NCI-H2196 treated with DMSO at 0.1 percent for 48 hours (cell line): ENCODE measurements around the gene GALK1.

Experiments used
- DNase-seq: peaks from one replicate; lab custom pipeline; 2025; ENCODE audit not compliant: unreplicated experiment; lab: John Stamatoyannopoulos, UW

Gene GALK1

DNA sequence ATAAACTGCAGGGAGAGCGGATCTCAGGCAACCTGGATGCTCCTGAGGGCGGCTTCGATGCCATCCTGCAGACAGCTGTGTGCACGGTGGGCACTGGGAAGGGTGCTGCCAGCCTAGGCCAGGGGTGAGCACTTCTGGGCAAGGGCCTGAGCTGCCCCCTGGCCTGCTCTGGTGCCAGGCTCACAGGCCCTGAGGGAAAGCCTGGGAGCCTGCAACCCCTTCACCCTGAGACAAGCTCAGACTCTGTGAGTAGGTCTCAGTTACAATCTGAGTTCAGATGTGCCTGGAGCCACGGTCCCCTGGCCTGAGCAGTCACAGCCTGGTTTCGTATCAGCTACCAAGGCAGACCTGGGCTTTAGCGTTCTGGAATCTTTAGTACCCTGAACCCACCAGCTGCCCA lies 35.6 kb downstream of the GALK1 start:
- no peak for DNase-seq

DNA sequence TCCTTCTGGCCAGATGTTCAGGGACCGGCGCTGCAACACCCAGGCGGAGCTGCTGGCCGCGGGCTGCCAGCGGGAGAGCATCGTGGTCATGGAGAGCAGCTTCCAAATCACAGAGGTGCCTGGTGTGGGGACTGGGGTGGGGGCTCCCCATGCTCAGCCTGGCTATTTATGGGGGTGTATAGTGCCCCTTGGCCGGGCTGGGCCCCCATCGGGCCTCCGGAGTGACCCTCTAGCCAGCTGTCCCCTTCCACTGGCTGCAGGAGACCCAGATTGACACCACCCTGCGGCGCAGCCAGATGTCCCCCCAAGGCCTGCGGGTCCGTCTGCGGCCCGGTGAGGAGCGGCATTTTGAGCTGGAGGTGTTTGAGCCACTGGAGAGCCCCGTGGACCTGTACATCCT lies 37.6 kb downstream of the GALK1 start:
- DNase-seq, result no peak

GRCh38 chr17:75725504-75725903 lies 39.5 kb downstream of the GALK1 start:
- DNase-seq, result no peak

- DNase-seq, result no peak
Observed at GRCh38 chr17:75724016-75725003, 40.7 kb downstream of the GALK1 start.

- DNase-seq, result no peak
Observed at GRCh38 chr17:75723171-75723930, 41.6 kb downstream of the GALK1 start.

GRCh38 chr17:75722542-75723095 lies 42.4 kb downstream of the GALK1 start:
- DNase-seq, result no peak

- no peak for DNase-seq
Observed at GRCh38 chr17:75722076-75722475, 42.9 kb downstream of the GALK1 start.

DNA sequence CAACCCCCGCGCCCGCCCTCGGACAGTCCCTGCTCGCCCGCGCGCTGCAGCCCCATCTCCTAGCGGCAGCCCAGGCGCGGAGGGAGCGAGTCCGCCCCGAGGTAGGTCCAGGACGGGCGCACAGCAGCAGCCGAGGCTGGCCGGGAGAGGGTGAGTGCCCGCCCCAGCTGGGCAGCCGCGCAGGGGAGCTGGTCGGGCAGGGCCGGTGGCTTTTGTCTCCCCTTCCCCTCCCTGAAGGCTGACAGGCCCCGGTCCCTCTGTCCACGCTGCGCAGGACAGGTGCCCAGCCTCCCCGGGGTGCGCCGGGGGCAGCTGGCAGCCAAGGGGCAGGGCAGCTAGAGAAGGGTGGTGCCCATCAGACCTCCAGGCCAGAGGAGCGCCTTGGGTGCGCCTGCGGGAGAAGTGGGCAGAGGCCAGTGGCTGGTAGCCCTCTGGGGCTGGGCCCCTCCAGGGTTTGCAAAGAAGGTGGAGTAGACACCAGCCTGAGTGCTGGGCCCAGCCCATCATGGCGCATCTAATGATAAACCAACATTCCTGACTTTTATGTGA lies 43.5 kb downstream of the GALK1 start:
- no peak for DNase-seq

- DNase-seq, result peak; percentile 62
Observed at GRCh38 chr17:75720656-75721462, 44.1 kb downstream of the GALK1 start, which contains the start of gene ITGB4. ITGB4 (plus strand) TSS chr17:75721459; CDS start chr17:75724704, 3,245 bp downstream.

DNA sequence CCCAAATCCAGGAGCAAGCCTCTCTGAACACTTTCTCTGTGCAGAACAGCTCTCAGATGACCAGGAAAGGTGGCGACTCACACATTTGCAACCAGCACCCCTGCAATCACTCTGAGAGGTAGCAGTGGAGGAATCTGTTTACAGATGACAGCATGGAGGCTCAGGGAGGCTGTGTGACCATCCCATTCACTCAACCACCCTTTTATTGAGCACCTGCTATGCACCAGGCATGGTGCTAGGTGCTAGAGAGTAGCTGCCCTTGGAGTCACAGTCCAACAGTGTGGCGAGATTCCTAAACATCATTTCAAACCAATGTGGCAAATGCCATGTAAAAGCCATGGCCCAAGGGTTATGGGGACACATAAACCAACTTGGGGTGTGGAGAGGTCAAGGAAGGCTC lies 45.3 kb downstream of the GALK1 start:
- DNase-seq, result no peak

- DNase-seq, result no peak
Observed at GRCh38 chr17:75712446-75712845, 52.5 kb downstream of the GALK1 start.
